Stimulated activated CD8-positive, alpha-beta memory T cell treated with anti-CD3 and anti-CD28 coated beads, Interleukin-2, amount 100 ng/mL, for 48 hours (primary cell): Measurements from ENCODE around the gene DNAL4.

Experiments used
- DNase-seq, 2 donors: peaks; one replicate each; pipeline ENCODE4 v3.0.0-alpha.2; 2020; ENCODE audit warnings: low read depth in 2 of 2

Gene DNAL4

GRCh38 chr22:38786631-38787030 is 7.3 kb downstream of the DNAL4 start:
- DNase-seq = no peak

DNA sequence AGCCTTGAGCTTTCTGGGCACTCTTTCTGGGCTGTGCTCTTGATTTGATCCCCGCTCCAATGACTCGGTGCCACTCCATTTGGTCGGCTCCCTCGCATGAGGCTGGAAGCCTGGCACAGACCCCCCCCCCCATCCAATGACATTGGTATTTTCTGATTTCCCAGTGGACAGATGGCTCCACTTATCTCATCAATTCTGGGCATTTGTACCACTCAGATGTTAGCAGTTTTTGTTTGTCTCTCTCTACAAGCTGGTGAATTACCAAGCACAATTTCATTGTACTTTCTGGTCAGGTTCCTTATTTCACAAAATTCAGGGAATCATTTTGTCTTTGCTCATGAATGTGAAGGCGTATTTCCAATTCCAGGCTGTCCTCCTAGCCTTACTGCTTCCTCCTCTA is 9.1 kb downstream of the DNAL4 start:
- no peak for DNase-seq

DNA sequence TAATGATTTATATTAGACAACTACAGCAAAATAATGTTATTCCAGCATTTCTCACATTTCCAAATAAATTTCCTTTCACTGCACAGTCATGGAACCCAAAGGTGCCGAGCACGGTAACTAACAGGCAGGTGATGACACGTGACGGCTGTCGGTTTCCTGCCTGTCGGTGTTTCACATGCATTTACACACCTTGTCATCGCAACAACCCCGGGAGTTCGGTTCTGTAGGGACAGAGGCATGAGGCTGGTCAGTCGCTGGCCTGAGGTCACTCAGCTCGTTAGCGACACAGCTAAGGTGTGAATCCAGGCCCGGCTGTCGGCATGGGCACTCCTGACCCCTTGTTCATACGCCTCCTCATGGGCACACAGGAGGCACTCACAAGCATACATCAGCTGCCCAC is 9.9 kb downstream of the DNAL4 start:
- DNase-seq = no peak

- no peak for DNase-seq
Observed at GRCh38 chr22:38783095-38783615, 10.8 kb downstream of the DNAL4 start.

DNA sequence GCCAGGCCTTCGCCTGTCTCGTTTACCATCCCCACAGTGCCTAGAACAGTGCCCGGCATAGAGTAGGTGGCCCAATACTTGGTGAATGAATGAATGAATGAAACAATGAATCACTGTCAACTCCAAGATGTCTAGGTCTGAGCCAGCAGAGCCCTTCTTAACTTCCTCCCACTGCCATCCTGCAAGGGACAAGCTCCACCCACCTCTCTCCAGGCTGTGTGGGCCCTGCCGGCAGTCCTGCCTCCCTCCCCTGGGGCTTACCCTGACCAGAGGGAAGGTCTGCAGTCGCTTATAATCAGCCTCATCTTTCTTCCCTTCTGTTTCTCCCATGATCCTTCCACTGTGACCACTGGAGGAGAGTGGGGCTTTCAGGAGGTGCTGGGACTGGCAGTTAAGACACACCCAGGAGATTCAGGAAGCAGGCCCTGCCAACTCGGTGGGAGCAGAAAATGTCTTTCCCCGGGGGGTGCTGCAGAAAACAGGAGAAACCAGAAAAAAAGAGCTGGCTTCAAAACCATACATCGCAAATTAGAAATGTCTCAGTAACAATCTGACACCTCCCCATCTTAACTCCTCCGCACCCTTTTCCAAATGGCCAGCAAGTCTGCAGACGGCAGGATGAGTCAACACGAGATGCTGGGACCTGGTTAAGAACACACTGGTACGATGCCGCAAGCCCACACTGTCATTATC is 11.4 kb downstream of the DNAL4 start:
- no peak for DNase-seq

- no peak for DNase-seq
Observed at GRCh38 chr22:38781033-38781432, 12.9 kb downstream of the DNAL4 start.

- DNase-seq = no peak
Observed at GRCh38 chr22:38777087-38777671, 16.8 kb downstream of the DNAL4 start.

DNA sequence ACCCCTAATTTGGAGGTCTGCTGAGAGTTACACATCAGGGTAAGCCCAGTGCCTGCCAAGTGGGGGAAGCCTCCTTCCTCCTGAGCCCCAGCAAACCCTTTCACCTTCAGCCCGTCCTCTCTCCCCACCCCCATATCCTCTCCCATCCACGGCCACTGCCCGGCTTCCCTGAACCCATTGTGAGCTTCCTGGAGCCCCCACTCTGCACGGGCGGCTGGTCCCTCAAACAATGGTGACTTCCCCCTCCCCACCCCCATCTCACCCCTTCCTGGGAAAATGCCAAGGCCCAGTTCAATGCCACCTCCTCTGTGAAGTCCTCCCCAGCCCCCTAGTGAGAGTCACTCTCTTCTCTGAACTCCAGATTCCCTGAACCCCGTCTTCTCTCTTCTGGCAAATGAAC is 17.9 kb downstream of the DNAL4 start:
- no peak for DNase-seq

DNA sequence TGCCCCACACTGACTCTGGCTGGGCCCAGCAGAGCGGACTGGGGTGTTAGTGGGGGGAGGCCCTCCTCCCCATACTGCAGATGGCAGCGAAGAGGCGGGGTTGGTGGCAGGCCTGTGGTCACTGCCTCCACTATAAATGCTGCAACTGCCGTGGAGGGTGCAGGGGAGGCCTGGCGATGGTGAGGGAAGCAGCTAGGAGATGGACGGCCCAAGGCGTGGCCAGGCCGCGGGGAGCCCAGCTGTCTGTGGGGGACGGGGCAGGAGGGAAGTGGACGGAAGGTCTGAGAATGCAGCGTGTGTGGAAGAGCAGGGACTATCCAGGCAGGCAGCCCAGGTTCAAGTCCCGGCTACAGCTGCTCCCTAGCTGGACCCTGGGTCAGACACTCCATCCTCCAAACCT is 18.3 kb downstream of the DNAL4 start:
- no peak for DNase-seq

- DNase-seq = no peak
Observed at GRCh38 chr22:38774496-38775166, 19.3 kb downstream of the DNAL4 start.

- DNase-seq = no peak
Observed at GRCh38 chr22:38773363-38773946, 20.5 kb downstream of the DNAL4 start.

GRCh38 chr22:38772623-38772873 is 21.4 kb downstream of the DNAL4 start:
- DNase-seq = no peak

DNA sequence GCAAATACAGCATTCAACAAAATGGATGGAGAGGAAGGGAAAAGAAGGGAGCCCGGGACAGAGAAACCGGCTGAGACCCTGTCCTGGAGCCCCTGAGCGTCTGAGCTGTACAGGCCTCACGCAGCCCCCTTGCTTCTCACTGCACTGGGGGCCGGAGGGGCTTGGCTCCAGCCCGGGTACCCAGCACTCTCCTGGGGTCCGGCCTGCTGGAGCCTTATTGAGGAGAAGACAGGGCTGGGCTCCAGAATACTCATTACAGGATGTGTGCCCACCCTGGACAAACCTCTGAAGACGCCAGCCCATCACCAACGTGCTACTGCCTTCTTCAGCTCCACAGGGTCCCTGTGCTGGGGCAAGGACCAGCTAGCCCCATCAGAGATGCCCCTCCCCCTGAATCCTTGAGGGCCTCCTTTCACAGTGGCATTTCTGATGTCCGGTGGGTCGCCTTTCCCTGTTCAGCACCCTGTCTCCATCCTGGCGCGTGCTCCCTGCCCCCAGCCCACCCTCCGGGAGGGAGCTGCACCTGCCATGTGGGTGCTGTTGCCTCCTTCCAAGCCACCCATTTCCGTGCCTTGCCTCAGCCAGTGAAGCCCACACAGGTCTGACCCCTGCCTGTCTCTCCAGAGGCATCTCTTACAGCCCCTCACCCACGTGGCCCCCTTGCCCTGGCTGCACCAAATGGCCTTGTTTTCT is 23.5 kb downstream of the DNAL4 start:
- DNase-seq = no peak

- DNase-seq = no peak
Observed at GRCh38 chr22:38768036-38768435, 25.9 kb downstream of the DNAL4 start.

DNA sequence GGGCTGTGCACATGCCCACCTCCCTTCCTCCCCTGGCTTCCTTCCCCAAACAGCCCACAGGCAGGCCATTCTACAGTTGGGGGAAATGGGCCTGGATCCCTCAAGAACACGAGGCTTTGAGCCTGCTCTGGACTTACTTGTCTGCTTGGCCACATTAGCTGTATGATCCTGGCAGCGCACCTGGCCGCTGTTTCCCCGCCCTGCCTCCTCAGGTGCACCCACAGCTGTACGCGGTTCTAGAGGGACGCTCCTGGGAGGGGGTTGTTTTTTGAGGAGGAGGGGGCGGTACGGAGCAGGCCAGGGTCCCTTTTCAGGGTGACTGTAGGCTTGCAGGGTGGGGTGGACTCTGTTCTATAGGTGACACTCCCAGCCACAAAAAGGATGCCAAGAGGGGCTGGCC is 26.6 kb downstream of the DNAL4 start:
- no peak for DNase-seq

GRCh38 chr22:38766076-38766777 is 27.7 kb downstream of the DNAL4 start:
- DNase-seq = no peak

- DNase-seq = no peak
Observed at GRCh38 chr22:38762551-38762983, 31.4 kb downstream of the DNAL4 start.

GRCh38 chr22:38761202-38762162 is 32.5 kb downstream of the DNAL4 start:
- no peak for DNase-seq

GRCh38 chr22:38760477-38761201 is 33.3 kb downstream of the DNAL4 start:
- DNase-seq = no peak

DNA sequence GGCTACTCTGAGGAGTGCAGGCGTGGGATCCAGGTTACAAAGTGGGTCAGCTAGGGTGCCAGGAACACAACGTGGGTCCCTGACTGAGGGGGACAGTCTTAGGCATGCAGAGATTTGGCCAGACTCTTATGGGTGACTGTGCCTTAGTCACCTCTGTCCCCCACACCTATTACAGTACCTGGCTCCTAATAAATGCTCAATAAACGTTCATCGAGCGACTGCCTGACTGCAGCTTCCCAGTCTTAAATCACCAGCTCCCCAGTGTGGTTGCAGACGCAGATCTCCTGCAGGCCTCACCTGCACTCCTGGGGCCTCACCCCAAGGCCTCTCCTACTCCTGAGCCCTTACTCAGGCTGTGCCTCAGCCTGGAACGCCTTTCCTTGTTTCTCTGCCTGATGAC is 34.9 kb downstream of the DNAL4 start:
- no peak for DNase-seq
